Neural crest cell (in vitro differentiated cells): ENCODE measurements around the gene LDLRAP1. TPM values are rescaled to one million over a fixed set of nuclear protein-coding genes. Genes with fewer than 3 reads are reported as not detected.

Experiments used
- DNase-seq: peaks from one replicate; pipeline ENCODE4 v3.0.0; 2021; ENCODE audit warnings: low read depth, mixed read lengths, low spot score
- H3K27ac Mint-ChIP-seq: one replicate; pipeline ENCODE4 v1.8.0; 2021; ENCODE audit warnings: mild to moderate bottlenecking, mixed read lengths; ENCODE audit not compliant: unreplicated experiment
- H3K27me3 Mint-ChIP-seq: 2 replicates; pipeline ENCODE4 v1.8.0; 2021; ENCODE audit warnings: low read depth, mild to moderate bottlenecking, mixed read lengths
- H3K36me3 Mint-ChIP-seq: 2 replicates; pipeline ENCODE4 v1.8.0; 2021; ENCODE audit warnings: low read depth, mild to moderate bottlenecking, mixed read lengths
- H3K4me1 Mint-ChIP-seq: 2 replicates; pipeline ENCODE4 v1.8.0; 2021; ENCODE audit warnings: mixed read lengths
- H3K4me3 Mint-ChIP-seq: one replicate; pipeline ENCODE4 v1.8.0; 2021; ENCODE audit warnings: mild to moderate bottlenecking, mixed read lengths
- H3K9me3 Mint-ChIP-seq: 2 replicates; pipeline ENCODE4 v1.8.0; 2021; ENCODE audit warnings: mixed read lengths
- total RNA-seq: library from RNA; stranded (reverse); gene quantifications from 2 replicates; pipeline ENCODE4 v1.2.1, GENCODE V29; 2021
- TF ChIP-seq, protein P1 (sequence below): fragments of 200-600 bp; sonication (generic); conservative IDR thresholded peaks from 2 replicates; pipeline ENCODE4 v1.5.0; 2021; ENCODE audit warnings: antibody characterized with exemption, mild to moderate bottlenecking

The LDLRAP1 gene
- total RNA-seq, 1 donor from 2014 or later = 20.7 TPM

DNA sequence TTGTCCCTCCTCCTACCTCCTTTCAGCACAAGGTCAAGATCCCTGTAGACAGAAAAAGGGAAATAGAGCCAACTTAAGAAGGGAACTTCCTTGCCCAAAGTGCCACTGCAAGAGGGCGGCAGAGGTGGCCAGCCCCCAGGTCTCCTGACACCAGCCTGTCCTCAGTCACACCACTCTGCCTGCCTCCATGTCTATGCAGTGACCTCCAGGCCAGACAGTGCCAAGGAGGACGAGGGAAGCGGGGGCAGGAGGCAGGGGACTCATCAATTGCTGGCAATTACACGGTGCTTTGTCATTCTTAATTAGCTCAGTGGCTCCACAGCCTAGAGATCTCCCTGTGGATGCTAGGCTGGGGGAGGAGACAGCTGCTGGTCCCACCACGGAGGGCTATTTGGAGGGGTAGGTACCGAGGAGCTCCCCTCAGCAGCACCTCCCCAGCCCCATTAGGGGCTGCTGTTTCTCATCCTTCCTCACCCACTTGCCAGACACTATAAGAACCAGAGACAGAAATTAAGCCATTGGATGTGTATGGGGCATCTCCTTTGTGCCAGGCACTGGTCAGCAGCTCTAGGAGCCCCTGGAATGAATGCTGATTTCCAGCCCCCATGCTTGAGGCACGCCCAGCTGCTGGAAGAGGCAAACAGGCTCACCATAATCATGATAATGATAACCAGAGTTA is 6.1 kb upstream of the LDLRAP1 start:
- DNase-seq = no peak
- Mint-ChIP-seq H3K36me3 (no peaks in the 10 kb centered on the region), H3K4me1 (peaks cover 21% of the 10 kb centered on the region), H3K27me3 (no peaks in the 10 kb centered on the region), H3K27ac (no peak overlapping the region), H3K9me3 (no peaks in the 10 kb centered on the region), H3K4me3 (no peak overlapping the region)
- TF ChIP-seq, protein P1, sequence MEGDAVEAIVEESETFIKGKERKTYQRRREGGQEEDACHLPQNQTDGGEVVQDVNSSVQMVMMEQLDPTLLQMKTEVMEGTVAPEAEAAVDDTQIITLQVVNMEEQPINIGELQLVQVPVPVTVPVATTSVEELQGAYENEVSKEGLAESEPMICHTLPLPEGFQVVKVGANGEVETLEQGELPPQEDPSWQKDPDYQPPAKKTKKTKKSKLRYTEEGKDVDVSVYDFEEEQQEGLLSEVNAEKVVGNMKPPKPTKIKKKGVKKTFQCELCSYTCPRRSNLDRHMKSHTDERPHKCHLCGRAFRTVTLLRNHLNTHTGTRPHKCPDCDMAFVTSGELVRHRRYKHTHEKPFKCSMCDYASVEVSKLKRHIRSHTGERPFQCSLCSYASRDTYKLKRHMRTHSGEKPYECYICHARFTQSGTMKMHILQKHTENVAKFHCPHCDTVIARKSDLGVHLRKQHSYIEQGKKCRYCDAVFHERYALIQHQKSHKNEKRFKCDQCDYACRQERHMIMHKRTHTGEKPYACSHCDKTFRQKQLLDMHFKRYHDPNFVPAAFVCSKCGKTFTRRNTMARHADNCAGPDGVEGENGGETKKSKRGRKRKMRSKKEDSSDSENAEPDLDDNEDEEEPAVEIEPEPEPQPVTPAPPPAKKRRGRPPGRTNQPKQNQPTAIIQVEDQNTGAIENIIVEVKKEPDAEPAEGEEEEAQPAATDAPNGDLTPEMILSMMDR = no peak

DNA sequence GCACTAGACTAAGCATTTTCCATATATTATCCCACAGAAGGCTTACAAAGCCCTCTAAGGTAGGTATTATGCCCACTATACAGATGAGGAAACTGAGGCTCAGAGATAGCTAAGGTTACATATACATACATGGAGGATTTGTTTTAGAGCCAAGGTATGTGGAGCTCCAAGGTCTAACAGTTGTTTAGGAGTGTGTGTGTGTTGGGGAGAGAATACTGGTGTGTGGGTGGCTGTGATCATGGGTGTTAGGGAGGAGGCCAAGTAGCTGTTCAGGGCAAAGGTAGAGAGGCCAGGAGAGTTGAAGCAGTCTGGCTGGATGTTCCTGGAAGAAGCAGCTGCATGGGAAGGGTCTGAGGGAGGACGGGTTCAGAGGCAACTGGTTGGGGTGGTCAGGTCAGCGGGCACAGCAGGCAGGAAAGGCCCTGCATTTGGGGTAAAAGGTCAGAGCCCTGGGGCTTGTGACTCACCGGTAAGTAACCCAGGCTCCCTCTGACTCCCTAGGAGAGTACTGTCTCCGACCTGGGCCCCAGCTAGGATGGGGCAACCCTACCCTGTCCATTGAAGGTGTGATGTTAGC is 5.1 kb upstream of the LDLRAP1 start:
- Mint-ChIP-seq H3K36me3 (no peaks in the 10 kb centered on the region), H3K27ac (peak overlapping the region; percentile 28), H3K4me3 (no peak overlapping the region), H3K9me3 (no peaks in the 10 kb centered on the region), H3K27me3 (no peaks in the 10 kb centered on the region), H3K4me1 (peaks cover 17% of the 10 kb centered on the region)
- DNase-seq = no peak
- TF ChIP-seq, protein P1 = no peak

DNA sequence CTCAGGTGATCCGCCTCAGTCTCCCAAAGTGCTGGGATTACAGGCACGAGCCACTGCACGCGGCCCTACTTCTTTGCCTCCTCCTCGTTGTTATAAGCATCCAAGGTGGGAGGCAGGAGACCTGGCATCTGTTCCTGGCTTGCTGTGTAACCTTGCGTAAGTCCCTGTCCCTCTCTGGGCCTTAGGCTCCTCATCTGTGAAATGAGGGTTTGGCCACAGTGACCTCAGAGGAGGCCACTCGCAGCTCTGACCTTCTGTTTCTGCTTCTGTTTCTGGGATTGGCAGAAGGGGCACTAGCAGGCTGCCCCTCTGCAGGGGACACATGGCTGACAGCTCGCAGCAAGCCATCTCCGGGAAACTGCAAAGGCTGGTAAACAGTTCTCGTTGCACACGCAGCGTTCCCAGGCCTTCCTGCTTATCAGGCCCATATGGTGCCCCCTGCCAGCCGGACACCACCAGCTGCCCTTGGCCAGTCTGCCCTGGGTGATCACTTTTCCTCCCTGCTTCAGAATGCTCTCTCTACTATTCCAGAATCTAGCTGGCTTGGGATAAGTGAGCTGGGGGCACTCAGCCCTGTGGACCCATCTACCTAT is 2.6 kb upstream of the LDLRAP1 start:
- Mint-ChIP-seq H3K4me3 (peak overlapping the region; percentile 60), H3K9me3 (no peaks in the 10 kb centered on the region), H3K4me1 (peaks cover 27% of the 10 kb centered on the region), H3K27me3 (no peaks in the 10 kb centered on the region), H3K36me3 (no peaks in the 10 kb centered on the region), H3K27ac (no peak overlapping the region)
- DNase-seq = no peak
- TF ChIP-seq, protein P1 = no peak

DNA sequence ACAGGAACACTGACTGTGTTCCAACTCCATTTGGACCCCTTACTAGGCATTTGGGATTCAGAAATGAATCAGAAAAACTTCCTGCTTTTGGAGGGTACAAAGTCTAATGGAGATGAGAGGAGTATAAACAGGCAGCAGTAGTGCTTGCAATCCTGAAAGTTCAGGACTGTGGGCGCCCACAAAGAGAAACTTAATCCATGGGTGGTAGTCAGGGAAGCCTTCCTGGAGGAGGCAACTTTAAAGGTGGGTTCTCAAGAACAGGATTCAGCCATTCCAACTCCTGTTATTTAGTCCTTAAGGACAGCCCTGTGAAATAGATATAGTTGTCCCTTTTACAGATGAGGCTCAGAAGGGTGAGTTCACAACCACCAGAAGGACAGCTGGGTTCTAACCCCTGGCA is 2.0 kb upstream of the LDLRAP1 start:
- H3K36me3 Mint-ChIP-seq = no peaks in the 10 kb centered on the region
- peak overlapping the region; percentile 60 for H3K4me3 Mint-ChIP-seq
- no peaks in the 10 kb centered on the region for H3K9me3 Mint-ChIP-seq
- TF ChIP-seq, protein P1 = no peak
- no peak overlapping the region for H3K27ac Mint-ChIP-seq
- DNase-seq = no peak
- no peaks in the 10 kb centered on the region for H3K27me3 Mint-ChIP-seq
- H3K4me1 Mint-ChIP-seq = peaks cover 27% of the 10 kb centered on the region

DNA sequence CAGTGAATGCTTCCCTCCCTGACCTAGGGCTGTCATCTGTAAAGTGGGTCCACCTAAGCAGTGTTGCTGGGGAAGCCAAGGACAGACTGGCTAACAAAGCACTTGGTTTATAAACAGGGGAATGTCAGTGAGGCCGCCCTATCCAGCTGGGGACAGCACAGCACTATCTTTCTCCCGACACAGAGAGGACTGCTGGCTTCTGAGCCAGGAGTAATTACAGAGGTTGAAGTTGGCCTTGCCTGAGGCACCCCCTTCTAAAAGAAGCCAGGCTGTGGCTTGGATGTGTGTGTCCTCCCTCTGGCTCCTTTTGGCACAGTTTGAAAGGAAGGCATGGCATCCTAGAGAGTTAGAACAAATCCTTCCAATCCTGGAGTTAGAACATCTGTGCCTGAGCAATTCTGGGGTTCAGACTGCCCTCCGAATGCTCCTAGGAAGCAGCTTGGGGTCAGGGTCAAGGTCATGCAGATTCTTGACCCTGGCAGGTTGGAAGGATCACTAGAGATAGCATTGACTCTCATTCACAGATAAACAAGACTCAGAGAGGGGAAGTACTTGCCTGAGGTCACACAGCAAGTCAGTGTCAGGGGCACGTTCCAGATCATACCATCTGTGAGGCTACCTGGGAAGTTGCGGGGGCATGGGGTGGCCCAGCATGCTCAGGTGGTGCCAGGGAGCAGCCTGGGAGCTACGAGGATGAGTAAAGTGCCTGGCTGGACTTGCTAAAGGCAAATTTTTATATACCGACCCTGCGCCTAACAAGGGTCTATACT is 1.3 kb upstream of the LDLRAP1 start:
- no peak for DNase-seq
- H3K4me3 Mint-ChIP-seq = peak overlapping the region; percentile 80
- no peaks in the 10 kb centered on the region for H3K27me3 Mint-ChIP-seq
- TF ChIP-seq, protein P1 = no peak
- H3K4me1 Mint-ChIP-seq = peaks cover 26% of the 10 kb centered on the region
- H3K9me3 Mint-ChIP-seq = no peaks in the 10 kb centered on the region
- no peak overlapping the region for H3K27ac Mint-ChIP-seq
- no peaks in the 10 kb centered on the region for H3K36me3 Mint-ChIP-seq
